GM13977 (cell line): ENCODE data around the gene IL26.

ENCODE experiments used
- DNase-seq: peaks from one replicate; pipeline ENCODE4 v3.0.0; 2012; ENCODE audit warnings: low spot score
- CTCF ChIP-seq: IDR thresholded peaks from 2 replicates; pipeline ENCODE4 v1.5.1; 2012; ENCODE audit warnings: mild to moderate bottlenecking, control low read depth; ENCODE audit not compliant: insufficient read depth; ENCODE audit errors: extremely low read depth, missing control alignments
- in situ Hi-C: fragments of 300-500 bp; cut with MboI; formaldehyde crosslinking; loops from one replicate; pipeline ENCODE4 v1.12.0; 2022; ENCODE audit warnings: low sequenced_read_pairs, low pct_unique_long_range_greater_than_20kb, mixed read lengths, inconsistent platforms; ENCODE audit not compliant: unreplicated experiment

IL26 gene

GRCh38 chr12:68158432-68158831 lies 67.2 kb downstream of the IL26 start:
- TF ChIP-seq CTCF = peak; percentile 38
- in situ Hi-C loops = no loop called here
- peak; percentile 21 for DNase-seq

GRCh38 chr12:68157380-68157779 lies 68.2 kb downstream of the IL26 start:
- no peak for TF ChIP-seq CTCF
- DNase-seq = no peak
- in situ Hi-C loops = no loop called here

- DNase-seq = no peak
- in situ Hi-C loops = no loop called here
- TF ChIP-seq CTCF = no peak
Observed at GRCh38 chr12:68156636-68157035, 69.0 kb downstream of the IL26 start.

GRCh38 chr12:68154779-68155178 lies 70.8 kb downstream of the IL26 start:
- no peak for DNase-seq
- TF ChIP-seq CTCF = no peak
- in situ Hi-C loops = no loop called here
